ACC112 (cell line): ENCODE data around the gene AP1G1.
A peak's percentile ranks its signal among the peaks of the same experiment; 100 is the strongest.
"Not testable (repeated sequence)": the region's sequence is repeated elsewhere in the genome, so short reads cannot be mapped to it uniquely, and the experiment has no call there.

Experiments
- H2AFZ ChIP-seq: fragments of 200-600 bp; sonication (generic); one replicate; pipeline ENCODE4 v1.6.0; 2017; ENCODE audit warnings: antibody characterized with exemption, low read length; ENCODE audit not compliant: unreplicated experiment
- H3K27ac ChIP-seq: fragments of 200-600 bp; sonication (generic); 2 replicates; pipeline ENCODE4 v1.5.1; 2014; ENCODE audit warnings: low read depth, mild to moderate bottlenecking, antibody characterized with exemption, low read length, moderate library complexity
- H3K27me3 ChIP-seq: fragments of 200-600 bp; sonication (generic); 2 replicates; pipeline ENCODE4 v1.6.1; 2014; ENCODE audit warnings: mild to moderate bottlenecking, antibody characterized with exemption, low read length, moderate library complexity, mixed read lengths; ENCODE audit not compliant: insufficient read depth
- H3K36me3 ChIP-seq: fragments of 200-600 bp; sonication (generic); 2 replicates; pipeline ENCODE4 v1.6.1; 2016; ENCODE audit warnings: mild to moderate bottlenecking, antibody characterized with exemption, low read length, moderate library complexity, mixed read lengths; ENCODE audit not compliant: insufficient read depth
- H3K4me1 ChIP-seq: fragments of 200-600 bp; sonication (generic); one replicate; pipeline ENCODE4 v1.6.1; 2016; ENCODE audit warnings: low read length, mixed read lengths; ENCODE audit not compliant: insufficient read depth, unreplicated experiment, control insufficient read depth
- H3K4me3 ChIP-seq: fragments of 200-600 bp; sonication (generic); 2 replicates; pipeline ENCODE4 v1.5.1; 2014; ENCODE audit warnings: mild to moderate bottlenecking, low read depth, low read length
- H3K79me2 ChIP-seq: fragments of 200-600 bp; sonication (generic); one replicate; pipeline ENCODE4 v1.6.0; 2016; ENCODE audit warnings: low read length; ENCODE audit not compliant: control insufficient read depth, unreplicated experiment, insufficient read depth

AP1G1 gene

DNA sequence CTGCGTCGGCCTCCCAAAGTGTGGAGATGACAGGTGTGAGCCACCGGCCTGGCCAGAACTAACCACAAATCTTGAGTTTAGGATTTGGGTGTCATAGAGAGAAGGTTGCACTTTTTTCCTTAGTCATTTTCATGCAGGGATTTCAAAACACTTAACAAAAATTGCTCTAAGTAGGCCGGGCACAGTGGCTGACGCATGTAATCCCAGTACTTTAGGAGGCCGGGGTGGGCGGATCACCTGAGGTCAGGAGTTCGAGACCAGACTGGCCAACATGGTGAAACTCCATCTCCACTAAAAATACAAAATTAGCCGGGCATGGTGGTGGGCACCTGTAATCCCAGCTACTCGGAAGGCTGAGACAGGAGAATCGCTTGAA is 1.5 kb upstream of the AP1G1 start:
- not testable (repeated sequence) for H3K4me1 ChIP-seq, H3K27me3 ChIP-seq, H2AFZ ChIP-seq, H3K36me3 ChIP-seq, H3K27ac ChIP-seq, H3K4me3 ChIP-seq
- H3K79me2 ChIP-seq = peaks cover 37% of the 10 kb centered on the region

DNA sequence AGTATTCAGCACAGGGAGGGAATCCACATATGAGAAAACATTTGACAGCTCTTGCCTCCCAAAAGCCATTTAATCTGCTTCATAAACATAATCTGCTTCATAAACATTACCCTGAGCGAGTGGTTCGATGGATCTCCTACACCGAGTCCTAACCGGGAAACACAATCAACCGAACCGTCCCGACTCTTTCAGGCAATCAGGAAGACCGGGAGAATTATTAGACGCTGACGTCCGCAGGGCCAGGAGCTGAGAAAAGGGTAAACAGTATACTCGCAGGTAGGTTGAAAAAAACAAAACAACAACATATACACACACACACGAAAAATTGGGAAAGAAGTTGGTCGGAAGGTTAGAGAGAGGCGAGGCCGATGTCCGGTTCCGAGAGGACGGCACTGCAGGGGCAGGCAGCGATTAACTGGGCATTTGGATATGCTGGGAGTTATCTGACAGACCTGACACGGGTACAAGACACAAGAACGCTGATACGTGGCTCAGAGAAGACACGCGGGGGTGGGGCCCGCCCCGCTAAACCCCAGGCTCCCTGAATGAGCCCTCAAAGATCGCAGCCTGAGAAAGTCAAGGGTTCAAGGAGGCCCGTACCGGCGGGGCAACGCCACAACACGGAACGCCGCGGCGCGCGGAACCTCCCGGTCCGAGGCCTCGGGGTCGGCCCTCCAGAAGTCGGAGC is 585 bp downstream of the AP1G1 start:
- Histone ChIP-seq H2AFZ (peak overlapping the region; percentile 99), H3K79me2 (peaks cover 53% of the 10 kb centered on the region)

DNA sequence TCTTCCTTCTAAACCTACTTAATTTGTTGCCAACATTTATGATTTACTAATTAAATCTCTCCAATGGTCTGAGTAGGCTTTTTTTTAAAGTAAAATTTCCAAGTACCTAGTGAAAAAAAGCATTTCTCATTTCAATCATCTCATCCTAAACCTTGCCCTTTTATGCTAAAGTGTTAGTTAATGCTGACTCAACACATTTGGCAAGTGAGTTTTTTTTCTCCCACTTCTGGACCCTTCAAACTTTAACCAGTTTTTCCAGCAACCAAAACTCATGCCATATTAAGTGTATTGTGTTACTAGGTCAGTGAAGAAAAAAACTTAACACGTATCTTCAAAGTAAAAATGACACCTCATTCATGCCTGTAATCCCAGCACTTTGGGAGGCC is 5.3 kb downstream of the AP1G1 start:
- Histone ChIP-seq H3K27ac (no peak overlapping the region), H3K79me2 (peaks cover 84% of the 10 kb centered on the region), H3K4me3 (no peak overlapping the region), H2AFZ (no peak overlapping the region), H3K27me3 (no peaks in the 10 kb centered on the region), H3K36me3 (0 out of 2 replicates have a peak, but pooled peaks cover 3% of the 10 kb centered on the region), H3K4me1 (peaks cover 8% of the 10 kb centered on the region)

More for the DNA sequence above, 585 bp downstream of the AP1G1 start:
- peak overlapping the region; percentile 98 for H3K4me3 ChIP-seq
- H3K27ac ChIP-seq = peak overlapping the region; percentile 97
- H3K4me1 ChIP-seq = peaks cover 8% of the 10 kb centered on the region
- H3K27me3 ChIP-seq = no peaks in the 10 kb centered on the region
- no peaks in the 10 kb centered on the region for H3K36me3 ChIP-seq

DNA sequence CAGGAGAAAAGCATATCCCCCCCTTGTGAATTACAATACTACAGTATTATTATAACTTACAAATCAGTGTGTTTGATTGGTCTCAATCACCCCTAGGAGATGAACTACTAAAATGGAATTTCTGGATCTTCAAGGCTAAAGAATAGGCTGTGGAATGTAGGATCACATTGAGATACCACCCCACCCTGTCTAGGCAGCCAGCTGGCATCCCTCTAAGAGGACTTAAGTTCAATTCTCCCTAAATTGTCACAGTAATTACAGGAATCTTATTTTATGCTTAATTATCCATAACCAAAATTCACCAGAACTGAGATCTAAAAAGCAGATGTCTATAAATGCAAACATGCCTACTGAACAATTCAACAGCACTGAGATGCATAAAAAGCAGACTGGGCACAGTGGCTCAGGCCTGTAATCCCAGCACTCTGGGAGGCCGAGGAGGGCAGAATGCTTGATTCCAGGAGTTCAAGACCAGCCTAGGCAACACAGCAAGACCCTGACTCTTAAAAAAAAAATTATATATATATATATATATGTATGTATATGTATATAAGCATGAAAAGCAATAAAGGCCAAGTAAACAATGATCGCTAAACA is 12.0 kb downstream of the AP1G1 start:
- Histone ChIP-seq H3K27ac (no peak overlapping the region), H2AFZ (no peak overlapping the region), H3K4me3 (no peak overlapping the region), H3K36me3 (0 out of 2 replicates have a peak, but pooled peaks cover 3% of the 10 kb centered on the region), H3K79me2 (peaks cover 83% of the 10 kb centered on the region), H3K27me3 (no peaks in the 10 kb centered on the region), H3K4me1 (no peaks in the 10 kb centered on the region)

DNA sequence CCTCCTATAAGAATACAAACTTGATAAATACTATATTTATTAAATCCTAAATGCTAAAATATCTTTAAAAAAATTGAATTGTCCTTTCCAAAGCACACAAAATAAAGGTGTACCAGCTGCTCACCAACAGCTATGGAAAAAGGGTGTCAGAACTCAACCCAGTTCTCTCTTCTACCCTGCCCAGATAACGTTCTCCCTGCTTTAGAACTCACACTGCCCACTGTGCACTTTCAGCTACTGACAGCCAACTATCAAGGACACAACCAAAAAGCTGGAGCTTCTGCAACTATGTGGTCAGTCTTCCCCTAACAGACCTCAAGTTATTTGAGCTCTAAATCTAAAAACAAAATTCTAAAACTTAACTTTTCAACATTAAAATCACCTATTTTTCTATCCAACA is 13.7 kb downstream of the AP1G1 start:
- Histone ChIP-seq H3K27me3 (no peaks in the 10 kb centered on the region), H3K4me3 (no peak overlapping the region), H2AFZ (no peak overlapping the region), H3K27ac (no peak overlapping the region), H3K36me3 (no peaks in the 10 kb centered on the region), H3K79me2 (peaks cover 86% of the 10 kb centered on the region), H3K4me1 (peaks cover 4% of the 10 kb centered on the region)

DNA sequence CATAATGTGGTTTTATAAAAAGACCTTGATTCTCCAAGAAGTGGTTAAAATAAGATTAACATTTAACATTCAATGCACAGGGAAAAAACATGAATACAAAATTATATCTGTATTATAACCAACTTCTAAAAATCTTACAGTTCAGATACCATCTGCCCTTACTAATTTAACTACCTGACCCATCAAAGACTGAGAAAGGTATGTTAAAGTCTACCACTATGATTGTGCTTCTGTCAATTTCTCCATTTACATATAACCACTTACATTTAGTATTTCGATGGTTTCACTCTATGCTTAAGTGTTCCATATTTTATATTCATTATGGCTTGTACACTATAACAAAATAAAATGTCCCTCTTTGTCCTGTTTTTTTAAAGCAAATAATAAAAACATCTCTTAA is 14.6 kb downstream of the AP1G1 start:
- Histone ChIP-seq H3K4me3 (no peak overlapping the region), H3K27ac (no peak overlapping the region), H3K36me3 (peaks cover 5% of the 10 kb centered on the region; the same call in 1 of the 2 replicates), H3K79me2 (peaks cover 87% of the 10 kb centered on the region), H2AFZ (no peak overlapping the region), H3K4me1 (peaks cover 4% of the 10 kb centered on the region), H3K27me3 (no peaks in the 10 kb centered on the region)

DNA sequence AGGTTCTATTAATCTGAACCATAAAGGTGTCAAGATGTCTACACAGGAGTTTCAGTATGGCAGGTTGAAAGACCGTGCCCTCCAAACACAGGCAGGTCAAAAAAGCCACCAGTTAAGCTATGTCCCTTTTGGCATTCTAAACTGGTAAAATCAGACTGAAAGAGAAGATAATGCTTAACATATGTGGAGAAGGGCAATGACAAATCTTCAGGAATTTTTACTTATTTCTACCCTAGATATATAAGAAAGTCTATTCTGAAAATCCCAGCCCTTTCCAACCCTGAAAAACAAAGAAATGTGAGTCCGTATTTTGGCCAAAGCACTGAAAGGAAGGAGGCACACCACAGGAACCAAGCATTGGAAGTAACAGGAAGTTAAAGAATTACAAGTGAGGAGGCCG is 16.5 kb downstream of the AP1G1 start:
- Histone ChIP-seq H3K36me3 (peaks cover 8% of the 10 kb centered on the region), H3K4me3 (no peak overlapping the region), H3K4me1 (peaks cover 4% of the 10 kb centered on the region)

DNA sequence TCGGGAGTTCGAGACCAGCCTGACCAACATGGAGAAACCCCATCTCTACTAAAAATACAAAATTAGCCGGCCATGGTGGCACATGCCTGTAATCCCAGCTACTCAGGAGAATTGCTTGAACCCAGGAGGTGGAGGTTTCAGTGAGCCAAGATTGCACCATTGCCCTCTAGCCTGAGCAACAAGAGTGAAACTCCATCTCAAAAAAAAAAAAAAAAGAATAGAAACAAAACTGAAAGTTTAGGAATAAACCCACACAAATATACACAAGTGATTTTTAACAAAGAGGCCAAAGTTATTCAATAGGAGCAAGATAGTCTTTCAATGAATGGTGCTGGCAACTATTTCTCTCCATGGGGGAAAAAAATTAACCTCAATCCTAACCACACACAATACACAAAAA is 18.3 kb downstream of the AP1G1 start:
- Histone ChIP-seq H3K79me2 (peaks cover 76% of the 10 kb centered on the region), H3K27ac (0 out of 2 replicates have a peak overlapping the region, but pooled peaks have one; percentile 35)
- H3K4me1 ChIP-seq, H3K4me3 ChIP-seq, H2AFZ ChIP-seq, H3K27me3 ChIP-seq, H3K36me3 ChIP-seq: not testable (repeated sequence)

More for the DNA sequence above, 16.5 kb downstream of the AP1G1 start:
- H3K27me3 ChIP-seq = no peaks in the 10 kb centered on the region
- no peak overlapping the region for H2AFZ ChIP-seq
- no peak overlapping the region for H3K27ac ChIP-seq
- H3K79me2 ChIP-seq = peaks cover 84% of the 10 kb centered on the region

DNA sequence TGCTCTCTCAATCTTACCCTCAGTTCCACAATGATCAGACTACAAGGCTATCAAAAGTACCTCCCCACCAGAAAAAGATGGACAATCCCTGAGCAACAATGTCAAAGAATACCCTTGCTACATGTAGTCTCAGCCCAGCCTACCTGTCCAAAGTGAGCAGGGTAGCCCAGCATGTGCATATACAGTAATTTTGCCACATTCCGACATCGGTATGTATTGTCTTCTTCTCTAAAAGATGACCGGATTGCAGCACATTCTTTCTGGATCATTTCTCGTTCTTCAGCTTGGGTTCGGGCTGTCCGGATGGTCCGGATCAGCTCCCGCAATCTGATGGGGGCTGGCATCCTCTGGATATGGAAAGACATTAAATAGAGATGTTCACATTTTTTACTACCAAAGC is 19.5 kb downstream of the AP1G1 start:
- no peak overlapping the region for H2AFZ ChIP-seq
- peaks cover 75% of the 10 kb centered on the region for H3K79me2 ChIP-seq
- H3K36me3 ChIP-seq = peaks cover 9% of the 10 kb centered on the region
- H3K4me1 ChIP-seq = peaks cover 4% of the 10 kb centered on the region
- H3K27me3 ChIP-seq = no peaks in the 10 kb centered on the region
- no peak overlapping the region for H3K4me3 ChIP-seq
- H3K27ac ChIP-seq = no peak overlapping the region

DNA sequence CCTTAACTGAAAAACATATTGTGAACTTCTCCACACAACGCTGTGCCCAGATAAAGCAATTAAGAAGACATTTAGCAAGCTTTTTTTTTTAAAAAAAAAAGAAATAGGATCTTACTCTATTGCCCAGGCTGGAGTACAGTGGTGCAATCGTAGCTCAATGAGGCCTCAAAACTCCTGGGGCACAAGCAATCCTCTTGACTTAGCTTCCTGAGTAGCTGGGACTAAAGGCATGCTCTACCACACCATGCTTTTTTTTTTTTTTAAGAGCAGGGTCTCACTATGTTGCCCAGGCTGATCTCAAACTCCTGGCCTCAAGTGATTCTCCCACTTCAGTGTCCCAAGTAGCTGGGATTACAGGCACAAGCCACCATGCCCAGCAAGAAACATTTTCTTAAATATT is 20.1 kb downstream of the AP1G1 start:
- Histone ChIP-seq H3K4me1 (peaks cover 4% of the 10 kb centered on the region), H3K4me3 (no peak overlapping the region), H3K27me3 (no peaks in the 10 kb centered on the region), H2AFZ (no peak overlapping the region), H3K27ac (no peak overlapping the region), H3K79me2 (peaks cover 75% of the 10 kb centered on the region), H3K36me3 (peaks cover 12% of the 10 kb centered on the region)

DNA sequence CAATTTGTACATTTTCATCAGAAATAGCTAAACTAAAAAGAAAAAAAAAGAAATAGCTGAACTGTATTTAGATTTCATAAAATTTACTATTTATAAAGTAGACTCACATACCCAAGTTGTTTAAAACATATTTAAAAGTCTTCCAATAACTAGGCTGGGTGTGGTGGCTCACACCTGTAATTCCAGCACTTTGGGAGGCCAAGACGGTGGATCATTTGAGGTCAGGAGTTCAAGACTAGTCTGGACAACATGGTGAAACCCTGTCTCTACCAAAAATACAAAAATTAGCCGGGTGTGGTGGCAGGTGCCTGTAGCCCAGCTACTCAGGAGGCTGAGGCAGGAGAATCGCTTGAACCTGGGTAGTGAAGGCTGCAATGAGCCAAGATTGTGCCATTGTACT is 23.5 kb downstream of the AP1G1 start:
- not testable (repeated sequence) for H2AFZ ChIP-seq, H3K27me3 ChIP-seq, H3K4me1 ChIP-seq, H3K27ac ChIP-seq, H3K4me3 ChIP-seq
- H3K36me3 ChIP-seq = peaks cover 17% of the 10 kb centered on the region
- peaks cover 67% of the 10 kb centered on the region for H3K79me2 ChIP-seq
